ENCODE data around the gene RFT1. TPM values are rescaled to one million over a fixed set of nuclear protein-coding genes. Genes with fewer than 3 reads are reported as not detected.
A peak's percentile ranks its signal among the peaks of the same experiment; 100 is the strongest.

Gene RFT1
- total RNA-seq, 1 donor from 2014 or later, result 32.4 TPM

DNA sequence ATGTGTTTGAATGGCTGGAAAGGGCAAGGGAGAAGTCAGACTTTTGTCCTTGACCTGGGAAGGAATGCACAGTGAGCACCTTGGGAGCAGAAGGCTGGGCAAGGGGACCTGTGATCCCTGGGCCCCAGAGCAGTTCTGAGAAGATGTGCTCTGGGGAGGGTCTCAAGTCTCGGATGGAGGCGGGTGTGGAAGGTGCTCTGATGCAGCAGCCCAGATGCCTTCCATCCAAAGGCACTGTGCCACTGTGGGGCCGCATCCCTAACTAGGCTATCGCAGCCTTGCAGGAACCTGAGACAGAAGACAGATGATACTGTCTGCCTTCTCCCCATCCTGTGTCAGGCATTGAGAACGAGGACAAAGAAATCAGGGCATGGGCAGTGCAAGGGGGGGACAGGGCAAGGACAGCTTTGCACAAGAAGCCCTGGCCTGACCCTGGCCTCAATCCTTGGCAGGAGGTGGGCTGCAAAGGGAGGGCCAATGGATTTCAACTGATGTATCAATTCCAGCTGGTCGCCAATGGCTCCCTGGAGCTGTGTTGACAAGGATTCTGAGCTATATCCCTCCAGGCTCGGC, 16.2 kb upstream of the RFT1 start:
- Mint-ChIP-seq H3K27ac (ENCODE audit: unreplicated experiment) (no peak overlapping the region), H3K4me1 (no peaks in the 10 kb centered on the region), H3K9me3 (no peaks in the 10 kb centered on the region), H3K4me3 (no peak overlapping the region), H3K27me3 (ENCODE audit: low read depth) (no peaks in the 10 kb centered on the region), H3K36me3 (ENCODE audit: low read depth) (no peaks in the 10 kb centered on the region)
- no peak for DNase-seq (ENCODE audit: low read depth, low spot score)
- TF ChIP-seq, protein P1, sequence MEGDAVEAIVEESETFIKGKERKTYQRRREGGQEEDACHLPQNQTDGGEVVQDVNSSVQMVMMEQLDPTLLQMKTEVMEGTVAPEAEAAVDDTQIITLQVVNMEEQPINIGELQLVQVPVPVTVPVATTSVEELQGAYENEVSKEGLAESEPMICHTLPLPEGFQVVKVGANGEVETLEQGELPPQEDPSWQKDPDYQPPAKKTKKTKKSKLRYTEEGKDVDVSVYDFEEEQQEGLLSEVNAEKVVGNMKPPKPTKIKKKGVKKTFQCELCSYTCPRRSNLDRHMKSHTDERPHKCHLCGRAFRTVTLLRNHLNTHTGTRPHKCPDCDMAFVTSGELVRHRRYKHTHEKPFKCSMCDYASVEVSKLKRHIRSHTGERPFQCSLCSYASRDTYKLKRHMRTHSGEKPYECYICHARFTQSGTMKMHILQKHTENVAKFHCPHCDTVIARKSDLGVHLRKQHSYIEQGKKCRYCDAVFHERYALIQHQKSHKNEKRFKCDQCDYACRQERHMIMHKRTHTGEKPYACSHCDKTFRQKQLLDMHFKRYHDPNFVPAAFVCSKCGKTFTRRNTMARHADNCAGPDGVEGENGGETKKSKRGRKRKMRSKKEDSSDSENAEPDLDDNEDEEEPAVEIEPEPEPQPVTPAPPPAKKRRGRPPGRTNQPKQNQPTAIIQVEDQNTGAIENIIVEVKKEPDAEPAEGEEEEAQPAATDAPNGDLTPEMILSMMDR (conservative IDR thresholded peaks at IDR 0.05), result no peak

DNA sequence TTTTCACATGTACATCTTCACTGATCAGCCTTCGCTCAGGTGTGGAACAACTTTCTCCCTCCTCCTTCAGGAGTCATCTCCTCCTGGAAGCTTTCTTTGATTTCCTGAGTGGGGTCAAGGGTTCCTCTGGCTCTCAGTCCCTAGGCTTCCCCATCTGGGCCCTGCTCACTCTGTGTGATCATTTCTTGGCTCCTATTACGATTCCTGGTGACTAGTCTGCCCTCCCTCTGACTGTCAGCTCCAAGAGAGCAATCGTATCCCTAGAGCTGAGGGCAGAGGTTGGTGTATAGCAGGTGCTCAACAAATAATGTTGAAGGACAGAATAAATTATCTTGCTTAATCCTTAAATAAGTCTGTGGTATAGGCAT, 15.5 kb upstream of the RFT1 start:
- DNase-seq (ENCODE audit: low read depth, low spot score), result no peak
- Mint-ChIP-seq H3K4me1 (no peaks in the 10 kb centered on the region), H3K9me3 (no peaks in the 10 kb centered on the region), H3K27ac (ENCODE audit: unreplicated experiment) (peak overlapping the region; percentile 35), H3K4me3 (no peak overlapping the region), H3K27me3 (ENCODE audit: low read depth) (no peaks in the 10 kb centered on the region), H3K36me3 (ENCODE audit: low read depth) (no peaks in the 10 kb centered on the region)
- TF ChIP-seq, protein P1 (conservative IDR thresholded peaks at IDR 0.05), result no peak

GRCh38 chr3:53144862-53145712, 14.9 kb upstream of the RFT1 start:
- no peak for DNase-seq (ENCODE audit: low read depth, low spot score)
- no peaks in the 10 kb centered on the region for H3K9me3 Mint-ChIP-seq
- no peaks in the 10 kb centered on the region for H3K36me3 Mint-ChIP-seq (ENCODE audit: low read depth)
- H3K27me3 Mint-ChIP-seq (ENCODE audit: low read depth), result no peaks in the 10 kb centered on the region
- no peak overlapping the region for H3K27ac Mint-ChIP-seq (ENCODE audit: unreplicated experiment)
- H3K4me3 Mint-ChIP-seq, result no peak overlapping the region
- peaks cover 4% of the 10 kb centered on the region for H3K4me1 Mint-ChIP-seq
- TF ChIP-seq, protein P1 (conservative IDR thresholded peaks at IDR 0.05), result no peak

DNA sequence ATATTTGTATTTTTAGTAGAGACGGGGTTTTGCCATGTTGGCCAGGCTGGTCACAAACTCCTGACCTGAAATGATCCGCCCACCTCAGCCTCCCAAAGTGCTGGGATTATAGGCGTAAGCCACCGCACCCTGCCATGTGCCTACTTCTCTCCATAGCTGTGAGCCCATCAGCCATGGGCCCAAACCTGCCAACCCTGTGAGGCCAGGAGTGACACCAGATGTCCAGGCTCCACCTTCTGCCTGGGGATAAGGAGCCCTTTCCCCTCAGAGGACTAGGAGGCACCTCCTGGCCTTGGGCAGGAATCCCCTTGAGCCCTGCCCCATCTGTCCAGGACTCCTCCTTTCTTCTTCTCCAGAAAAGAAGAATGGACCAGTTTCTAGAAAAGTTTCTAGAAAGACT, 14.2 kb upstream of the RFT1 start:
- no peak overlapping the region for H3K27ac Mint-ChIP-seq (ENCODE audit: unreplicated experiment)
- peaks cover 8% of the 10 kb centered on the region for H3K4me1 Mint-ChIP-seq

DNA sequence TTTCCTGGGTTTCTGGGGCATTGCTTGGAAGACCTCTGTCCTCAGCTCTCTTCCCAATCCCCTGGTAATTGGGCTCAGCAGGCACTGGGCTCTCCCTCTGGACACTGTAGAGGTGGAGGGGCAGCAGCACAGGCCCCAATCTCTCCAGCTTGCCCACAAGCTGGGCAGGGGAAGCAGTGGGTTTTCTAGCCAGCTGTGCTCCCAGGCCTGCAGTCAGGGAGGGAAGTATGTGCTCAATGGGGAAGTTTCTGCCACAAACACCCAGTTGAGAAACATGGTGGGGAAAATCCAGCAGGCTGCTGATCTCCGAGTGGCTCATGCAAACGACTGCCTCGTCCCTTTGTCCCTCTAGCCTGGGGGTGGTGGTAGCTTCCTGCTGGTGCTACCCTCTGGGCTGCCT, 12.8 kb upstream of the RFT1 start:
- Mint-ChIP-seq H3K9me3 (no peaks in the 10 kb centered on the region), H3K4me1 (peaks cover 9% of the 10 kb centered on the region), H3K36me3 (ENCODE audit: low read depth) (no peaks in the 10 kb centered on the region), H3K4me3 (no peak overlapping the region), H3K27me3 (ENCODE audit: low read depth) (no peaks in the 10 kb centered on the region), H3K27ac (ENCODE audit: unreplicated experiment) (no peak overlapping the region)
- TF ChIP-seq, protein P1 (conservative IDR thresholded peaks at IDR 0.05), result no peak
- DNase-seq (ENCODE audit: low read depth, low spot score), result no peak

More for the DNA sequence above, 14.2 kb upstream of the RFT1 start:
- no peaks in the 10 kb centered on the region for H3K9me3 Mint-ChIP-seq
- no peaks in the 10 kb centered on the region for H3K36me3 Mint-ChIP-seq (ENCODE audit: low read depth)
- TF ChIP-seq, protein P1 (conservative IDR thresholded peaks at IDR 0.05), result no peak
- H3K4me3 Mint-ChIP-seq, result no peak overlapping the region
- DNase-seq (ENCODE audit: low read depth, low spot score), result no peak
- H3K27me3 Mint-ChIP-seq (ENCODE audit: low read depth), result no peaks in the 10 kb centered on the region

All from neural crest cell (in vitro differentiated cells).